ENCODE measurements around the gene BBIP1. TPM values are rescaled to one million over a fixed set of nuclear protein-coding genes. Genes with fewer than 3 reads are reported as not detected.

The BBIP1 gene
- total and polyA plus RNA-seq, 10 of the 15 experiments (the other 5 are each of a cell fraction or from before 2014, with no cell fraction given): 13.8 to 40.8 (median 31.3) TPM

DNA sequence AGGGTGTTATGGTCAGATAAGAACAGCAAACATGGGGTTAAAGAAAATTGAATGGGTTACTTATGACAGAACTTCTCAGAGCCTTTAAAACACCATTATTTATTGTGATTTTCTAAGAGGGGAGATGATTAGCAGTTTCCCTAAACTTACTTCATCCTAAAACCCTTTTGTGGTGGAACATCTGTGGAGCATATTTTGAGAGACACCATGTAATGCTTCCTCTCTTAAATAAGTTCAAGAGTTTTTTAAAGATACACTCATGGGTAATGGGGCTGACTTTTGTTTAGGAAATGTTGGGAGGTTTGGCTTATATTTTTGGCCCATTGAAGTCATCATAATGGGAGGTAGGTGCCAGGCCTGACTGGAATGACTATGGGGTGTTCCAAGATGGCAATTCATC is 55.6 kb downstream of the BBIP1 start (continued):
- TF ChIP-seq, protein P1, sequence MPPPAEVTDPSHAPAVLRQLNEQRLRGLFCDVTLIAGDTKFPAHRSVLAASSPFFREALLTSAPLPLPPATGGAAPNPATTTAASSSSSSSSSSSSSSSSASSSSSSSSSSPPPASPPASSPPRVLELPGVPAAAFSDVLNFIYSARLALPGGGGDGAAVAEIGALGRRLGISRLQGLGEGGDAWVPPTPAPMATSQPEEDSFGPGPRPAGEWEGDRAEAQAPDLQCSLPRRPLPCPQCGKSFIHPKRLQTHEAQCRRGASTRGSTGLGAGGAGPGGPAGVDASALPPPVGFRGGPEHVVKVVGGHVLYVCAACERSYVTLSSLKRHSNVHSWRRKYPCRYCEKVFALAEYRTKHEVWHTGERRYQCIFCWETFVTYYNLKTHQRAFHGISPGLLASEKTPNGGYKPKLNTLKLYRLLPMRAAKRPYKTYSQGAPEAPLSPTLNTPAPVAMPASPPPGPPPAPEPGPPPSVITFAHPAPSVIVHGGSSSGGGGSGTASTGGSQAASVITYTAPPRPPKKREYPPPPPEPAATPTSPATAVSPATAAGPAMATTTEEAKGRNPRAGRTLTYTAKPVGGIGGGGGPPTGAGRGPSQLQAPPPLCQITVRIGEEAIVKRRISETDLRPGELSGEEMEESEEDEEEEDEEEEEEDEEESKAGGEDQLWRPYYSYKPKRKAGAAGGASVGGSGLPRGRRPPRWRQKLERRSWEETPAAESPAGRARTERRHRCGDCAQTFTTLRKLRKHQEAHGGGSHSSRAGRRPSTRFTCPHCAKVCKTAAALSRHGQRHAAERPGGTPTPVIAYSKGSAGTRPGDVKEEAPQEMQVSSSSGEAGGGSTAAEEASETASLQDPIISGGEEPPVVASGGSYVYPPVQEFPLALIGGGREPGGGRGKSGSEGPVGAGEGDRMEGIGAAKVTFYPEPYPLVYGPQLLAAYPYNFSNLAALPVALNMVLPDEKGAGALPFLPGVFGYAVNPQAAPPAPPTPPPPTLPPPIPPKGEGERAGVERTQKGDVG (CRISPR knock-in tag; IDR thresholded peaks at IDR 0.05): no peak
- TF ChIP-seq, protein P2, sequence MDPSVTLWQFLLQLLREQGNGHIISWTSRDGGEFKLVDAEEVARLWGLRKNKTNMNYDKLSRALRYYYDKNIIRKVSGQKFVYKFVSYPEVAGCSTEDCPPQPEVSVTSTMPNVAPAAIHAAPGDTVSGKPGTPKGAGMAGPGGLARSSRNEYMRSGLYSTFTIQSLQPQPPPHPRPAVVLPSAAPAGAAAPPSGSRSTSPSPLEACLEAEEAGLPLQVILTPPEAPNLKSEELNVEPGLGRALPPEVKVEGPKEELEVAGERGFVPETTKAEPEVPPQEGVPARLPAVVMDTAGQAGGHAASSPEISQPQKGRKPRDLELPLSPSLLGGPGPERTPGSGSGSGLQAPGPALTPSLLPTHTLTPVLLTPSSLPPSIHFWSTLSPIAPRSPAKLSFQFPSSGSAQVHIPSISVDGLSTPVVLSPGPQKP (IDR thresholded peaks at IDR 0.05; ENCODE audit: low read depth, low read length): no peak
- TF ChIP-seq TAF1 (IDR thresholded peaks at IDR 0.05; ENCODE audit: borderline replicate concordance, low read depth, low read length) (no peak), ETV6 (conservative IDR thresholded peaks at IDR 0.05 in 1 of 2, IDR thresholded peaks at IDR 0.05 in 1 of 2; ENCODE audit: borderline replicate concordance in 1 of 2, low read depth in 1 of 2) (no peak)

DNA sequence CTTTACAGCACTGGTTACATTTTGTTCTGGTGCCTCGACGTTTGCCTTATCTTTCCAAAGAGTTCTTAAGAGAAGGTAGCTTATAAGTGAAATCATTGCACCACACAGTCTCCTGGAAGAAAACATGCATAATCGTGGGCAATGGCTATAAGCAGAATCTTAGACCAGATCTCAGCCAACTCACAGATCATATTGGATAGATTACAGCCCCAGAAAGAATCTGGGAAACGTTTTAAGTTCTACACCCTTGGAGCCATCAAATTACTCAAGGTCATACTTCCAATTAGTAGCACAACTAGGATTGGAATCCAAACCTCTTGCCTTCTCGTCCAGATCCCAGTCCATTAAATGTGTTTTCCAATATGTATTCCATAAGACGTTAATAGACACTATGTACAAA is 56.0 kb downstream of the BBIP1 start:
- in situ Hi-C loops (cut with MboI): no loop called here
- no peak overlapping the region for H3K4me3 ChIP-seq
- H3K79me2 ChIP-seq (ENCODE audit: control insufficient read depth, insufficient read depth, low read length): peaks cover 2% of the 10 kb centered on the region; the same call in 1 of the 2 replicates
- peak overlapping the region; percentile 99; the same call in 1 of the 2 replicates for H3K27ac ChIP-seq (ENCODE audit: control insufficient read depth, insufficient read depth)
- ATAC-seq: no peak
- no peak overlapping the region for H2AFZ ChIP-seq (ENCODE audit: control insufficient read depth, low read depth, low read length)
- RAD21 ChIA-PET (ENCODE audit: unreplicated experiment): interaction anchor here (1.0 to 1.4 kb wide), 3 partner anchors 8 to 60 kb away, joined by 3 to 9 read pairs (median 4); partner anchors contain the start of gene PDCD4
- H4K20me1 ChIP-seq (ENCODE audit: control insufficient read depth, insufficient read depth): no peaks in the 10 kb centered on the region
- CTCF ChIA-PET: interaction anchor here (1.1 to 2.6 kb wide), 3 partner anchors 10 to 17 kb away, joined by 3 to 8 read pairs (median 6); no protein-coding TSS in a partner anchor
- TF ChIP-seq HDAC2 (IDR thresholded peaks at IDR 0.05): no peak
- TF ChIP-seq, protein P3, sequence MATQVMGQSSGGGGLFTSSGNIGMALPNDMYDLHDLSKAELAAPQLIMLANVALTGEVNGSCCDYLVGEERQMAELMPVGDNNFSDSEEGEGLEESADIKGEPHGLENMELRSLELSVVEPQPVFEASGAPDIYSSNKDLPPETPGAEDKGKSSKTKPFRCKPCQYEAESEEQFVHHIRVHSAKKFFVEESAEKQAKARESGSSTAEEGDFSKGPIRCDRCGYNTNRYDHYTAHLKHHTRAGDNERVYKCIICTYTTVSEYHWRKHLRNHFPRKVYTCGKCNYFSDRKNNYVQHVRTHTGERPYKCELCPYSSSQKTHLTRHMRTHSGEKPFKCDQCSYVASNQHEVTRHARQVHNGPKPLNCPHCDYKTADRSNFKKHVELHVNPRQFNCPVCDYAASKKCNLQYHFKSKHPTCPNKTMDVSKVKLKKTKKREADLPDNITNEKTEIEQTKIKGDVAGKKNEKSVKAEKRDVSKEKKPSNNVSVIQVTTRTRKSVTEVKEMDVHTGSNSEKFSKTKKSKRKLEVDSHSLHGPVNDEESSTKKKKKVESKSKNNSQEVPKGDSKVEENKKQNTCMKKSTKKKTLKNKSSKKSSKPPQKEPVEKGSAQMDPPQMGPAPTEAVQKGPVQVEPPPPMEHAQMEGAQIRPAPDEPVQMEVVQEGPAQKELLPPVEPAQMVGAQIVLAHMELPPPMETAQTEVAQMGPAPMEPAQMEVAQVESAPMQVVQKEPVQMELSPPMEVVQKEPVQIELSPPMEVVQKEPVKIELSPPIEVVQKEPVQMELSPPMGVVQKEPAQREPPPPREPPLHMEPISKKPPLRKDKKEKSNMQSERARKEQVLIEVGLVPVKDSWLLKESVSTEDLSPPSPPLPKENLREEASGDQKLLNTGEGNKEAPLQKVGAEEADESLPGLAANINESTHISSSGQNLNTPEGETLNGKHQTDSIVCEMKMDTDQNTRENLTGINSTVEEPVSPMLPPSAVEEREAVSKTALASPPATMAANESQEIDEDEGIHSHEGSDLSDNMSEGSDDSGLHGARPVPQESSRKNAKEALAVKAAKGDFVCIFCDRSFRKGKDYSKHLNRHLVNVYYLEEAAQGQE (IDR thresholded peaks at IDR 0.05; ENCODE audit: low read depth, low read length): no peak
- TF ChIP-seq STAT3 (IDR thresholded peaks at IDR 0.05; ENCODE audit: low read depth, low read length): no peak
- 80% methylated on average over 6 of the region's 6 CpGs for WGBS (ENCODE audit: insufficient coverage, insufficient replicate concordance, low lambda C conversion rate, missing lambda C conversion rate)
- no peak for DNase-seq (ENCODE audit: low read depth, low spot score)
- intact Hi-C loops (cut with micrococcal nuclease; ENCODE audit: unreplicated experiment): no loop called here
- peaks cover 93% of the 10 kb centered on the region for H3K4me1 ChIP-seq (ENCODE audit: control insufficient read depth, insufficient read depth, low read length)
- no peak overlapping the region for H3K4me2 ChIP-seq (ENCODE audit: control insufficient read depth, insufficient read depth)
- POLR2A ChIA-PET: interaction anchor here (0.7 to 6.7 kb wide), 4 partner anchors 8 to 19 kb away, joined by 3 to 145 read pairs (median 24); partner anchors contain the start of gene PDCD4
- no peaks in the 10 kb centered on the region for H3K9me3 ChIP-seq (replicated peaks; ENCODE audit: control insufficient read depth, insufficient read depth, low read length)
- no peaks in the 10 kb centered on the region for H3K27me3 ChIP-seq (replicated peaks in 1 of 2; ENCODE audit: control insufficient read depth in 2 of 2, insufficient read depth in 2 of 2, low read length in 1 of 2)
- BruUV-seq (replicated peaks): no TSS peak
- no peak for FAIRE-seq
- H3K9ac ChIP-seq (ENCODE audit: control insufficient read depth, insufficient read depth, low read length): no peak overlapping the region
- SMC1A ChIA-PET (ENCODE audit: uncharacterized antibody, unreplicated experiment): interaction anchor here (1.0 to 6.8 kb wide), 6 partner anchors 9 to 60 kb away, joined by 3 to 188 read pairs (median 41); partner anchors contain the start of gene PDCD4
- H3K36me3 ChIP-seq (ENCODE audit: control insufficient read depth in 2 of 2, insufficient read depth in 2 of 2, low read length in 1 of 2): no peaks in the 10 kb centered on the region

All from GM12878 (cell line).